PC-3 (cell line): ENCODE results near the gene RPL5. TPM values are rescaled to one million over a fixed set of nuclear protein-coding genes. Genes with fewer than 3 reads are reported as not detected.

Source experiments
- ATAC-seq: fragments of 200-7000 bp; cut with Tn5 transposase; 2 replicates; pipeline ENCODE4 v1.9.1; 2020; ENCODE audit warnings: mild to moderate bottlenecking, moderate library complexity
- BruUV-seq: library from RNA; stranded (reverse); fragments of 400-500 nt; replicated peaks from 2 replicates; lab custom pipeline; 2021; lab: Mats Ljungman, UMichigan
- CTCF ChIA-PET: fragments of 300-600 bp; sonication (Branson Sonifier 250); formaldehyde crosslinking; loops from one replicate; lab custom pipeline; 2022; ENCODE audit warnings: antibody characterized with exemption; lab: Charles Lee
- POLR2A ChIA-PET: fragments of 300-600 bp; sonication (Branson Sonifier 250); formaldehyde crosslinking; loops from one replicate; lab custom pipeline; 2022; ENCODE audit warnings: antibody characterized with exemption; ENCODE audit not compliant: unreplicated experiment; lab: Charles Lee
- DNase-seq: peaks from one replicate; pipeline ENCODE4 v3.0.0-alpha.2; 2015
- H2AFZ ChIP-seq: fragments of 300-600 bp; sonication (generic); 2 replicates; pipeline ENCODE4 v1.6.0; 2016; ENCODE audit warnings: antibody characterized with exemption, low read length
- H3F3A ChIP-seq: fragments of 300-600 bp; sonication (generic); one replicate; pipeline ENCODE4 v1.6.0; 2017; ENCODE audit warnings: antibody characterized with exemption, low read length, control low read depth, mild to moderate bottlenecking; ENCODE audit not compliant: unreplicated experiment
- H3K27ac ChIP-seq: fragments of 300-600 bp; sonication (generic); 2 replicates; pipeline ENCODE4 v1.5.1; 2016; ENCODE audit warnings: mild to moderate bottlenecking, low read length
- H3K27me3 ChIP-seq: fragments of 300-600 bp; sonication (generic); 2 replicates; pipeline ENCODE4 v1.6.1; 2016; ENCODE audit warnings: low read length, mixed read lengths
- H3K36me3 ChIP-seq: fragments of 300-600 bp; sonication (generic); 2 replicates; pipeline ENCODE4 v1.6.1; 2016; ENCODE audit warnings: low read depth, mixed run types, low read length, mixed read lengths
- H3K4me1 ChIP-seq: fragments of 300-600 bp; sonication (generic); 2 replicates; pipeline ENCODE4 v1.5.1; 2016; ENCODE audit warnings: low read length; ENCODE audit not compliant: insufficient read depth
- H3K4me2 ChIP-seq: fragments of 300-600 bp; sonication (generic); 2 replicates; pipeline ENCODE4 v1.6.0; 2016; ENCODE audit warnings: low read length
- H3K4me3 ChIP-seq: fragments of 300-600 bp; sonication (generic); 2 replicates; pipeline ENCODE4 v1.5.1; 2016; ENCODE audit warnings: mild to moderate bottlenecking, low read length, mixed read lengths
- H3K79me2 ChIP-seq: fragments of 300-600 bp; sonication (generic); 2 replicates; pipeline ENCODE4 v1.6.1; 2017; ENCODE audit warnings: low read length, mixed read lengths
- H3K9ac ChIP-seq: fragments of 300-600 bp; sonication (generic); 2 replicates; pipeline ENCODE4 v1.6.0; 2016; ENCODE audit warnings: mild to moderate bottlenecking, low read length
- H3K9me2 ChIP-seq: fragments of 300-600 bp; sonication (generic); replicated peaks from 2 replicates; pipeline ENCODE4 v1.6.1; 2016; ENCODE audit warnings: mixed run types, low read length, mixed read lengths
- H3K9me3 ChIP-seq: fragments of 300-600 bp; sonication (generic); 2 replicates; pipeline ENCODE4 v1.6.1; 2016; ENCODE audit warnings: low read length, mixed read lengths
- H4K20me1 ChIP-seq: fragments of 300-600 bp; sonication (generic); 2 replicates; pipeline ENCODE4 v1.6.1; 2016; ENCODE audit warnings: low read length, mixed read lengths
- CTCF ChIP-seq: fragments of 300-600 bp; sonication (generic); conservative IDR thresholded peaks from 2 replicates; pipeline ENCODE4 v1.5.1; 2017; ENCODE audit warnings: antibody characterized with exemption, low read depth, mild to moderate bottlenecking, low read length
- EZH2 ChIP-seq: fragments of 300-600 bp; sonication (generic); IDR thresholded peaks from one replicate; pipeline ENCODE4 v1.6.1; 2017; ENCODE audit warnings: antibody characterized with exemption, mild to moderate bottlenecking, low read length; ENCODE audit not compliant: unreplicated experiment
- EZH2phosphoT487 ChIP-seq: fragments of 300-600 bp; sonication (generic); IDR thresholded peaks from 2 replicates; pipeline ENCODE4 v1.6.1; 2018; ENCODE audit warnings: mild to moderate bottlenecking, antibody characterized with exemption, low read length, borderline replicate concordance
- intact Hi-C: fragments of 100-400 bp; cut with micrococcal nuclease; formaldehyde crosslinking; loops from 2 replicates; pipeline ENCODE4 v1.9.0; 2023
- total RNA-seq: library from RNA; depleted of rRNA; stranded (reverse); fragments of >200 nt; gene quantifications from 2 replicates; pipeline ENCODE4 v1.2.3, GENCODE V29; 2014

RPL5 gene
- total RNA-seq, 1 experiment from 2014 or later = 1,285 TPM

DNA sequence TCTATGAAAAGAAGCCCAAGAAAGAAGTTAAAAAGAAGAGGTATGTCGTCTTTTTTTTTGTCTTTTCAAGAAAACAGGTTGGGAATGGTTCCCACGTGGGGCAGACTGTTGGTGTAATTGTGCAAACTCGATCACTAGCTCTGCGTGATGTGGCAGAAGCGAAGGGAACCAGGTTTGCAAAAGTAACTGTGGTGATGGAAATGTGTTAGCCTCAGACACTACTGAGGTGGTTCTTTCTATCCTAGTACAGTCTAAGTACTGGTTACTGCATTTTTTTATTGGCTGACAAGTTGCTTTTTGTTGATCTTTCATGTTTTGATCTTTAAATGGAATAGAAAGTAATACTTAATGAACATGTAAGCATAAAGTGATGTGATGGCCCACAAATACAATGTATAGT is 8.8 kb downstream of the RPL5 start:
- ChIA-PET POLR2A (no interaction called here), CTCF (no interaction called here)
- H3K79me2 ChIP-seq = peaks cover 42% of the 10 kb centered on the region
- H3K9me3 ChIP-seq = no peaks in the 10 kb centered on the region
- no peak overlapping the region for H3K27ac ChIP-seq
- no peak overlapping the region for H3K4me2 ChIP-seq
- peaks cover 79% of the 10 kb centered on the region for H3K36me3 ChIP-seq
- peaks cover 21% of the 10 kb centered on the region for H3F3A ChIP-seq
- no TSS peak for BruUV-seq
- no peak overlapping the region for H3K4me3 ChIP-seq
- H2AFZ ChIP-seq = no peak overlapping the region
- DNase-seq = no peak
- H4K20me1 ChIP-seq = peaks cover 66% of the 10 kb centered on the region
- intact Hi-C loops = no loop called here
- no peaks in the 10 kb centered on the region for H3K4me1 ChIP-seq
- H3K9me2 ChIP-seq = no peaks in the 10 kb centered on the region
- ATAC-seq = no peak
- no peak for TF ChIP-seq EZH2phosphoT487
- TF ChIP-seq CTCF = no peak
- no peak for TF ChIP-seq EZH2
- no peaks in the 10 kb centered on the region for H3K27me3 ChIP-seq
- no peak overlapping the region for H3K9ac ChIP-seq

GRCh38 chr1:92842082-92843045 is 10.5 kb downstream of the RPL5 start:
- Histone ChIP-seq H3K79me2 (peaks cover 24% of the 10 kb centered on the region), H3K9me2 (no peaks in the 10 kb centered on the region), H3F3A (peaks cover 21% of the 10 kb centered on the region), H3K27me3 (no peaks in the 10 kb centered on the region), H3K36me3 (peaks cover 61% of the 10 kb centered on the region), H3K4me3 (no peak overlapping the region), H3K4me1 (no peaks in the 10 kb centered on the region), H3K9ac (no peak overlapping the region), H3K9me3 (no peaks in the 10 kb centered on the region), H3K4me2 (no peak overlapping the region), H4K20me1 (peaks cover 49% of the 10 kb centered on the region), H3K27ac (no peak overlapping the region), H2AFZ (no peak overlapping the region)
- no TSS peak for BruUV-seq
- TF ChIP-seq EZH2 (no peak), EZH2phosphoT487 (no peak), CTCF (no peak)
- DNase-seq = no peak
- no peak for ATAC-seq
- POLR2A ChIA-PET = interaction anchor here (0.6 kb wide), 1 partner anchor 26 kb away, joined by 3 read pairs; no protein-coding TSS in a partner anchor
- CTCF ChIA-PET = no interaction called here
- intact Hi-C loops = no loop called here

DNA sequence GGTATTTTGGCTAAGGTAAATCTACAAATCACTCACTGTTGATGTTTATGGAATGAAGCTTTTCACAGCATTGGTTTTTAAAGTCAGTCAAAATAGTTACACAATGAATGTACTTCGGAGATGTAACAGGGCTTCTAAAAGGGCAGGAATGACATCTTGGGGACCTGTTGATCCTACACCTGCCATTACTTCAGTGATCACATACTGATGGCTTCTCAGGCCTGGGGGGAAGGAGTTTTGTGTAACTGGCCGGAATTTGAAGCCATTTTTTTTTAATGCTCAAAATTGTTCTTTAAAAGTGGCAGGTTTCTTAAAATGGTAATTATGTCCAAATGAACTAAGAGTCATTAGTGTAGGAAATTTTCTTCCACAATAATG is 11.2 kb downstream of the RPL5 start:
- Histone ChIP-seq H3F3A (peaks cover 21% of the 10 kb centered on the region), H3K9me3 (no peaks in the 10 kb centered on the region), H3K9me2 (no peaks in the 10 kb centered on the region), H3K9ac (no peak overlapping the region), H3K27ac (no peak overlapping the region), H2AFZ (no peak overlapping the region), H3K4me2 (no peak overlapping the region), H3K4me1 (no peaks in the 10 kb centered on the region), H3K4me3 (no peak overlapping the region), H3K79me2 (peaks cover 18% of the 10 kb centered on the region), H3K27me3 (no peaks in the 10 kb centered on the region), H3K36me3 (peaks cover 55% of the 10 kb centered on the region), H4K20me1 (peaks cover 42% of the 10 kb centered on the region)
- TF ChIP-seq CTCF (no peak), EZH2phosphoT487 (no peak), EZH2 (no peak)
- no TSS peak for BruUV-seq
- ChIA-PET CTCF (no interaction called here), POLR2A (no interaction called here)
- ATAC-seq (no peak), DNase-seq (no peak)
- intact Hi-C loops = no loop called here
